Immature natural killer cell (primary cell): ENCODE data around the gene SCN9A. TPM values are rescaled to one million over a fixed set of nuclear protein-coding genes. Genes with fewer than 3 reads are reported as not detected.

Source experiments
- DNase-seq, 3 donors: peaks; one replicate each; pipeline ENCODE4 v3.0.0; 2022; ENCODE audit warnings: mixed read lengths in 1 of 3
- H3K27ac Mint-ChIP-seq, 6 donors: one replicate each; pipeline ENCODE4 v1.8.0; 2020; ENCODE audit warnings: mixed read lengths in 6 of 6, mild to moderate bottlenecking in 5 of 6, inconsistent platforms in 4 of 6, moderate library complexity in 3 of 6
- H3K27me3 Mint-ChIP-seq, 3 donors: one replicate each; pipeline ENCODE4 v1.8.0; 2020 to 2021; ENCODE audit warnings: low read depth in 3 of 3, mild to moderate bottlenecking in 3 of 3, mixed read lengths in 3 of 3, moderate library complexity in 3 of 3, inconsistent platforms in 1 of 3
- H3K36me3 Mint-ChIP-seq, 3 donors: one replicate each; pipeline ENCODE4 v1.8.0; 2020; ENCODE audit warnings: mixed read lengths in 3 of 3, inconsistent platforms in 2 of 3, mild to moderate bottlenecking in 2 of 3
- H3K4me1 Mint-ChIP-seq, 2 donors: one replicate each; pipeline ENCODE4 v1.8.0; 2020; ENCODE audit warnings: inconsistent platforms in 2 of 2, mild to moderate bottlenecking in 2 of 2, mixed read lengths in 2 of 2, moderate library complexity in 1 of 2
- H3K4me3 Mint-ChIP-seq, 5 donors: one replicate each; pipeline ENCODE4 v1.8.0; 2020; ENCODE audit warnings: mild to moderate bottlenecking in 5 of 5, mixed read lengths in 5 of 5, inconsistent platforms in 3 of 5, moderate library complexity in 3 of 5
- H3K9me3 Mint-ChIP-seq, 6 donors: one replicate each; pipeline ENCODE4 v1.8.0; 2020; ENCODE audit warnings: mild to moderate bottlenecking in 6 of 6, mixed read lengths in 6 of 6, inconsistent platforms in 4 of 6, moderate library complexity in 3 of 6
- polyA plus RNA-seq, 3 donors: library from polyadenylated mRNA; unstranded; fragments of 300-500 nt; fragmentation: Illumina TruSeq; gene quantifications; one replicate each; pipeline ENCODE4 v1.2.3, GENCODE V29; 2021

The SCN9A gene
- polyA plus RNA-seq, 3 donors from 2014 or later: 0.55 to 0.86 (median 0.78) TPM

- Mint-ChIP-seq H3K4me3 (no peak overlapping the region), H3K27me3 (peaks cover 0 to 2% (median 0%) of the 10 kb centered on the region in 3 donors), H3K27ac (no peak overlapping the region), H3K36me3 (no peaks in the 10 kb centered on the region), H3K4me1 (no peaks in the 10 kb centered on the region), H3K9me3 (peaks cover 0 to 9% (median under 1%) of the 10 kb centered on the region in 6 donors)
- no peak for DNase-seq
These were observed 77.8 kb downstream of the SCN9A start for GRCh38 chr2:166297951-166298350.

GRCh38 chr2:166293984-166294383 lies 81.8 kb downstream of the SCN9A start:
- Mint-ChIP-seq H3K27ac (no peak overlapping the region), H3K36me3 (no peaks in the 10 kb centered on the region), H3K9me3 (peaks cover 4 to 29% (median 12%) of the 10 kb centered on the region in 6 donors), H3K27me3 (peaks cover 0 to 2% (median 0%) of the 10 kb centered on the region in 3 donors), H3K4me3 (no peak overlapping the region), H3K4me1 (no peaks in the 10 kb centered on the region)
- no peak for DNase-seq

- Mint-ChIP-seq H3K27ac (no peak overlapping the region), H3K4me1 (no peaks in the 10 kb centered on the region), H3K36me3 (peaks cover 0 to 3% (median 0%) of the 10 kb centered on the region in 3 donors), H3K27me3 (no peaks in the 10 kb centered on the region), H3K4me3 (no peak overlapping the region), H3K9me3 (peaks cover 0 to 16% (median 5%) of the 10 kb centered on the region in 6 donors)
- no peak for DNase-seq
These were observed 90.5 kb downstream of the SCN9A start for GRCh38 chr2:166285215-166285614.

- Mint-ChIP-seq H3K9me3 (peaks cover 0 to 12% (median 0%) of the 10 kb centered on the region in 6 donors), H3K4me3 (no peak overlapping the region), H3K27ac (no peak overlapping the region), H3K36me3 (peaks cover 0 to 3% (median 0%) of the 10 kb centered on the region in 3 donors), H3K27me3 (no peaks in the 10 kb centered on the region), H3K4me1 (no peaks in the 10 kb centered on the region)
- DNase-seq: no peak
These were observed 91.4 kb downstream of the SCN9A start for GRCh38 chr2:166284359-166284758.

GRCh38 chr2:166282154-166282553 lies 93.6 kb downstream of the SCN9A start:
- H3K9me3 Mint-ChIP-seq: peaks cover 0 to 9% (median 0%) of the 10 kb centered on the region in 6 donors
- H3K4me3 Mint-ChIP-seq: no peak overlapping the region
- H3K4me1 Mint-ChIP-seq: no peaks in the 10 kb centered on the region
- no peaks in the 10 kb centered on the region for H3K36me3 Mint-ChIP-seq
- H3K27me3 Mint-ChIP-seq: no peaks in the 10 kb centered on the region
- no peak overlapping the region for H3K27ac Mint-ChIP-seq
- no peak for DNase-seq

GRCh38 chr2:166278856-166279255 lies 96.9 kb downstream of the SCN9A start:
- H3K4me1 Mint-ChIP-seq: no peaks in the 10 kb centered on the region
- no peaks in the 10 kb centered on the region for H3K27me3 Mint-ChIP-seq
- H3K9me3 Mint-ChIP-seq: peaks cover 1 to 12% (median 3%) of the 10 kb centered on the region in 6 donors
- H3K4me3 Mint-ChIP-seq: no peak overlapping the region
- H3K27ac Mint-ChIP-seq: no peak overlapping the region
- no peaks in the 10 kb centered on the region for H3K36me3 Mint-ChIP-seq
- no peak for DNase-seq

- Mint-ChIP-seq H3K27me3 (peaks cover 0 to 4% (median 0%) of the 10 kb centered on the region in 3 donors), H3K9me3 (peaks cover 0 to 20% (median 5%) of the 10 kb centered on the region in 6 donors), H3K4me1 (no peaks in the 10 kb centered on the region), H3K4me3 (no peak overlapping the region), H3K36me3 (no peaks in the 10 kb centered on the region), H3K27ac (no peak overlapping the region)
- no peak for DNase-seq
These were observed 105.4 kb downstream of the SCN9A start for GRCh38 chr2:166270376-166270775.

- Mint-ChIP-seq H3K36me3 (no peaks in the 10 kb centered on the region), H3K4me3 (no peak overlapping the region), H3K27me3 (peaks cover 0 to 4% (median 0%) of the 10 kb centered on the region in 3 donors), H3K27ac (no peak overlapping the region), H3K4me1 (no peaks in the 10 kb centered on the region), H3K9me3 (peaks cover 2 to 24% (median 6%) of the 10 kb centered on the region in 6 donors)
- no peak for DNase-seq
These were observed 106.4 kb downstream of the SCN9A start for GRCh38 chr2:166269322-166269721.

- no peaks in the 10 kb centered on the region for H3K36me3 Mint-ChIP-seq
- H3K27me3 Mint-ChIP-seq: peaks cover 0 to 2% (median 0%) of the 10 kb centered on the region in 3 donors
- DNase-seq: no peak
- H3K4me3 Mint-ChIP-seq: no peak overlapping the region
- no peaks in the 10 kb centered on the region for H3K9me3 Mint-ChIP-seq
- no peaks in the 10 kb centered on the region for H3K4me1 Mint-ChIP-seq
- H3K27ac Mint-ChIP-seq: no peak overlapping the region
These were observed 117.9 kb downstream of the SCN9A start for GRCh38 chr2:166257859-166258258.

GRCh38 chr2:166256896-166257295 lies 118.8 kb downstream of the SCN9A start:
- no peak overlapping the region for H3K27ac Mint-ChIP-seq
- no peaks in the 10 kb centered on the region for H3K36me3 Mint-ChIP-seq
- no peaks in the 10 kb centered on the region for H3K27me3 Mint-ChIP-seq
- H3K9me3 Mint-ChIP-seq: peaks cover 0 to 5% (median 1%) of the 10 kb centered on the region in 6 donors
- no peaks in the 10 kb centered on the region for H3K4me1 Mint-ChIP-seq
- H3K4me3 Mint-ChIP-seq: no peak overlapping the region
- DNase-seq: no peak

GRCh38 chr2:166249318-166249717 lies 126.4 kb downstream of the SCN9A start:
- Mint-ChIP-seq H3K36me3 (no peaks in the 10 kb centered on the region), H3K4me3 (no peak overlapping the region), H3K27me3 (peaks cover 0 to 2% (median 0%) of the 10 kb centered on the region in 3 donors)

GRCh38 chr2:166246901-166247300 lies 128.8 kb downstream of the SCN9A start:
- no peak overlapping the region for H3K27ac Mint-ChIP-seq
- no peak overlapping the region for H3K4me3 Mint-ChIP-seq
- H3K9me3 Mint-ChIP-seq: peaks cover 0 to 22% (median 5%) of the 10 kb centered on the region in 6 donors
- H3K4me1 Mint-ChIP-seq: no peaks in the 10 kb centered on the region
- H3K27me3 Mint-ChIP-seq: peaks cover 0 to 2% (median 0%) of the 10 kb centered on the region in 3 donors
- no peaks in the 10 kb centered on the region for H3K36me3 Mint-ChIP-seq
- no peak for DNase-seq

More at GRCh38 chr2:166249318-166249717, 126.4 kb downstream of the SCN9A start:
- DNase-seq: no peak
- no peak overlapping the region for H3K27ac Mint-ChIP-seq
- peaks cover 0 to 19% (median 4%) of the 10 kb centered on the region in 6 donors for H3K9me3 Mint-ChIP-seq
- H3K4me1 Mint-ChIP-seq: no peaks in the 10 kb centered on the region

- no peaks in the 10 kb centered on the region for H3K27me3 Mint-ChIP-seq
These were observed 133.4 kb downstream of the SCN9A start for GRCh38 chr2:166242309-166242708.

GRCh38 chr2:166240387-166241313 lies 135.1 kb downstream of the SCN9A start:
- peaks cover 0 to 14% (median 7%) of the 10 kb centered on the region in 6 donors for H3K9me3 Mint-ChIP-seq
- no peak overlapping the region for H3K27ac Mint-ChIP-seq
- no peak for DNase-seq
- H3K4me3 Mint-ChIP-seq: no peak overlapping the region
- no peaks in the 10 kb centered on the region for H3K4me1 Mint-ChIP-seq
- no peaks in the 10 kb centered on the region for H3K27me3 Mint-ChIP-seq
- H3K36me3 Mint-ChIP-seq: no peaks in the 10 kb centered on the region

More at GRCh38 chr2:166242309-166242708, 133.4 kb downstream of the SCN9A start:
- H3K27ac Mint-ChIP-seq: no peak overlapping the region
- no peaks in the 10 kb centered on the region for H3K4me1 Mint-ChIP-seq
- DNase-seq: no peak
- no peak overlapping the region for H3K4me3 Mint-ChIP-seq
- H3K9me3 Mint-ChIP-seq: peaks cover 0 to 17% (median 7%) of the 10 kb centered on the region in 6 donors
- no peaks in the 10 kb centered on the region for H3K36me3 Mint-ChIP-seq
